Heart left ventricle (tissue), 13 donors: ENCODE data around the gene MYL6B.

Source experiments
- POLR2A ChIP-seq, 2 donors: fragments of 450-650 bp; IDR thresholded peaks; one replicate each; pipeline ENCODE4 v1.6.1; 2017; ENCODE audit warnings: antibody characterized with exemption in 2 of 2, mild to moderate bottlenecking in 2 of 2, moderate library complexity in 2 of 2
- TF ChIP-seq, protein P1 (sequence below), 12 donors: fragments of 200-600 bp; sonication (generic) in 4 of 12; IDR thresholded peaks; one replicate each; pipeline versions ENCODE4 v1.5.0 to v1.8.0; 2018 to 2022; ENCODE audit warnings: antibody characterized with exemption in 12 of 12, mild to moderate bottlenecking in 5 of 12
- donor health status: ischemic (EF 13 %, LVEDD 7.1; RV severe dilation, severe dysfunction).
- donor health status: DM: no; HTN: yes; CAD: no.
- donor health status: DM: no; HTN: no; CAD: no.
- donor health status: ischemic (EF 25% LVEDD 6.9; RV normal size, moderate dysfunction).
- donor health status: ischemic (EF 25% LVEDD 5.7; RV mildly dilated, moderate dysfunction).
- donor health status: ischemic (EF 35%, LVEDD 5.7; RV mildly dilated, moderate dysfunction).
- donor health status: nonischemic (EF 11% LVEDD 7.7; RV severe dilation, severe dysfunction).
- donor health status: DM: yes; HTN: yes; CAD: no.
- donor health status: PGD.
- donor health status: ischemic (EF 29% LVEDD 5.4; RV normal size, mild dysfunction).
- donor health status: nonischemic (EF 23%, LVEDD 6.1; RV moderate dilation, normal function).

- TF ChIP-seq, protein P1, sequence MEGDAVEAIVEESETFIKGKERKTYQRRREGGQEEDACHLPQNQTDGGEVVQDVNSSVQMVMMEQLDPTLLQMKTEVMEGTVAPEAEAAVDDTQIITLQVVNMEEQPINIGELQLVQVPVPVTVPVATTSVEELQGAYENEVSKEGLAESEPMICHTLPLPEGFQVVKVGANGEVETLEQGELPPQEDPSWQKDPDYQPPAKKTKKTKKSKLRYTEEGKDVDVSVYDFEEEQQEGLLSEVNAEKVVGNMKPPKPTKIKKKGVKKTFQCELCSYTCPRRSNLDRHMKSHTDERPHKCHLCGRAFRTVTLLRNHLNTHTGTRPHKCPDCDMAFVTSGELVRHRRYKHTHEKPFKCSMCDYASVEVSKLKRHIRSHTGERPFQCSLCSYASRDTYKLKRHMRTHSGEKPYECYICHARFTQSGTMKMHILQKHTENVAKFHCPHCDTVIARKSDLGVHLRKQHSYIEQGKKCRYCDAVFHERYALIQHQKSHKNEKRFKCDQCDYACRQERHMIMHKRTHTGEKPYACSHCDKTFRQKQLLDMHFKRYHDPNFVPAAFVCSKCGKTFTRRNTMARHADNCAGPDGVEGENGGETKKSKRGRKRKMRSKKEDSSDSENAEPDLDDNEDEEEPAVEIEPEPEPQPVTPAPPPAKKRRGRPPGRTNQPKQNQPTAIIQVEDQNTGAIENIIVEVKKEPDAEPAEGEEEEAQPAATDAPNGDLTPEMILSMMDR (IDR thresholded peaks at IDR 0.05), result no peak
- no peak for TF ChIP-seq POLR2A (IDR thresholded peaks at IDR 0.05)
These were observed 45.7 kb downstream of the MYL6B start for GRCh38 chr12:56197921-56198635.
